GM13977 (cell line): ENCODE results near the gene CASKIN2.
"Not testable (repeated sequence)": the region's sequence is repeated elsewhere in the genome, so short reads cannot be mapped to it uniquely, and the experiment has no call there.

Source experiments
- DNase-seq: peaks from one replicate; pipeline ENCODE4 v3.0.0; 2012; ENCODE audit warnings: low spot score
- CTCF ChIP-seq: IDR thresholded peaks from 2 replicates; pipeline ENCODE4 v1.5.1; 2012; ENCODE audit warnings: mild to moderate bottlenecking, control low read depth; ENCODE audit not compliant: insufficient read depth; ENCODE audit errors: extremely low read depth, missing control alignments
- in situ Hi-C: fragments of 300-500 bp; cut with MboI; formaldehyde crosslinking; loops from one replicate; pipeline ENCODE4 v1.12.0; 2022; ENCODE audit warnings: low sequenced_read_pairs, low pct_unique_long_range_greater_than_20kb, mixed read lengths, inconsistent platforms; ENCODE audit not compliant: unreplicated experiment

The CASKIN2 gene

GRCh38 chr17:75459590-75460267 lies 55.6 kb downstream of the CASKIN2 start:
- DNase-seq: no peak
- TF ChIP-seq CTCF: no peak
- in situ Hi-C loops: no loop called here

- TF ChIP-seq CTCF: no peak
- in situ Hi-C loops: no loop called here
- DNase-seq: no peak
These were observed 56.1 kb downstream of the CASKIN2 start for GRCh38 chr17:75459246-75459589.

GRCh38 chr17:75457047-75457654 lies 58.2 kb downstream of the CASKIN2 start:
- in situ Hi-C loops: no loop called here
- DNase-seq: peak; percentile 24
- no peak for TF ChIP-seq CTCF

- in situ Hi-C loops: no loop called here
- no peak for TF ChIP-seq CTCF
- DNase-seq: peak; percentile 95
These were observed 58.8 kb downstream of the CASKIN2 start, which contains the start of gene TMEM94 for GRCh38 chr17:75456417-75457046. Gene TMEM94, plus strand, starts transcription at chr17:75456635. Its CDS starts 15,271 bp downstream, at chr17:75471906.

- no peak for TF ChIP-seq CTCF
- in situ Hi-C loops: no loop called here
- DNase-seq: no peak
These were observed 59.3 kb downstream of the CASKIN2 start for GRCh38 chr17:75456039-75456416.

- in situ Hi-C loops, DNase-seq: not testable (repeated sequence)
These were observed 60.7 kb downstream of the CASKIN2 start for GRCh38 chr17:75454672-75455071.

- peak; percentile 45 for DNase-seq
- TF ChIP-seq CTCF: no peak
- in situ Hi-C loops: no loop called here
These were observed 61.1 kb downstream of the CASKIN2 start for GRCh38 chr17:75454193-75454592.
